DOHH2 (cell line): ENCODE data around the gene ANO6.

ENCODE experiments used
- EZH2phosphoT487 ChIP-seq: fragments of 200-600 bp; sonication (generic); IDR thresholded peaks from 2 replicates; pipeline ENCODE4 v1.6.1; 2017; ENCODE audit warnings: borderline replicate concordance, mild to moderate bottlenecking, antibody characterized with exemption, low read length, moderate library complexity, mixed read lengths
- TF ChIP-seq, protein P1 (sequence below): fragments of 200-600 bp; sonication (generic); IDR thresholded peaks from one replicate; pipeline ENCODE4 v1.5.1; 2014; ENCODE audit warnings: antibody characterized with exemption, mild to moderate bottlenecking, low read depth, low read length; ENCODE audit not compliant: poor library complexity, severe bottlenecking

DNA sequence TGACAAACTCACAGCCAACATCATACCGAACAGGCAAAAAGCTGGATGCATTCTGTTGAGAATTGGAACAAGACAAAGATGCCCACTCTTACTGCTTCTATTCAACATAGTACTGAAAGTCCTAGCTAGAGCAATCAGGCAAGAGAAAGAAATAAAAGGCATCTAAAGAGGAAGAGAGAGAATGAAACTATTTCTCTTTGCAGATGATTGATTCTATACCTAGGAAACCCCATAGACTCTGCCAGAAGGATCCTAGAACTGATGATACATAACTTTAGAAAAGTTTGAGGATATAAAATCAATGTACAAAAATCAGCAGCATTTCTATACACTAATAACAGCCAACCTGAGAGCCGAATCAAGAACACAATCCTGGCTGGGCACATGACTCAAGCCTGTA is 6.1 kb upstream of the ANO6 start:
- TF ChIP-seq, protein P1, sequence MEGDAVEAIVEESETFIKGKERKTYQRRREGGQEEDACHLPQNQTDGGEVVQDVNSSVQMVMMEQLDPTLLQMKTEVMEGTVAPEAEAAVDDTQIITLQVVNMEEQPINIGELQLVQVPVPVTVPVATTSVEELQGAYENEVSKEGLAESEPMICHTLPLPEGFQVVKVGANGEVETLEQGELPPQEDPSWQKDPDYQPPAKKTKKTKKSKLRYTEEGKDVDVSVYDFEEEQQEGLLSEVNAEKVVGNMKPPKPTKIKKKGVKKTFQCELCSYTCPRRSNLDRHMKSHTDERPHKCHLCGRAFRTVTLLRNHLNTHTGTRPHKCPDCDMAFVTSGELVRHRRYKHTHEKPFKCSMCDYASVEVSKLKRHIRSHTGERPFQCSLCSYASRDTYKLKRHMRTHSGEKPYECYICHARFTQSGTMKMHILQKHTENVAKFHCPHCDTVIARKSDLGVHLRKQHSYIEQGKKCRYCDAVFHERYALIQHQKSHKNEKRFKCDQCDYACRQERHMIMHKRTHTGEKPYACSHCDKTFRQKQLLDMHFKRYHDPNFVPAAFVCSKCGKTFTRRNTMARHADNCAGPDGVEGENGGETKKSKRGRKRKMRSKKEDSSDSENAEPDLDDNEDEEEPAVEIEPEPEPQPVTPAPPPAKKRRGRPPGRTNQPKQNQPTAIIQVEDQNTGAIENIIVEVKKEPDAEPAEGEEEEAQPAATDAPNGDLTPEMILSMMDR: no peak
- no peak for TF ChIP-seq EZH2phosphoT487
